K562 (cell line): ENCODE data around the gene NFYC. TPM values are rescaled to one million over a fixed set of nuclear protein-coding genes. Genes with fewer than 3 reads are reported as not detected.
A peak's percentile ranks its signal among the peaks of the same experiment; 100 is the strongest.

ENCODE experiments used
- BHLHE40 ChIP-seq: IDR thresholded peaks from 2 replicates; pipeline ENCODE4 v1.6.1; 2011; ENCODE audit warnings: low read length, improper control_type of control experiment
- CBFA2T3 ChIP-seq: fragments of 450-650 bp; IDR thresholded peaks from 2 replicates; pipeline ENCODE4 v1.6.1; 2017
- CEBPG ChIP-seq, 3 experiments: fragments of 200-800 bp in 1 of 3; sonication (Bioruptor generic) in 1 of 3; sonication (generic) in 1 of 3; formaldehyde crosslinking in 1 of 3; IDR thresholded peaks in 2 of 3; conservative IDR thresholded peaks in 1 of 3; 2 replicates each; pipeline versions ENCODE4 v1.6.1 to v1.8.0; 2016 to 2022; ENCODE audit warnings: missing compliant biosample characterization in 2 of 3, missing genetic modification characterization in 2 of 3, mild to moderate bottlenecking in 1 of 3, missing genetic modification reagents in 1 of 3
- EHMT2 ChIP-seq: fragments of 450-650 bp; IDR thresholded peaks from 2 replicates; pipeline ENCODE4 v1.6.1; 2018; ENCODE audit warnings: antibody characterized with exemption
- HMG20B ChIP-seq: fragments of 250-450 bp; sonication (Bioruptor Pico); IDR thresholded peaks from 2 replicates; pipeline ENCODE4 v1.5.0; 2021; ENCODE audit warnings: mild to moderate bottlenecking
- KAT7 ChIP-seq: sonication (generic); formaldehyde crosslinking; IDR thresholded peaks from 2 replicates; pipeline ENCODE4 v1.8.0; 2022; ENCODE audit warnings: missing genetic modification reagents, mild to moderate bottlenecking, borderline replicate concordance
- NCOA1 ChIP-seq: fragments of 450-650 bp; IDR thresholded peaks from 2 replicates; pipeline ENCODE4 v1.6.1; 2016; ENCODE audit warnings: low read depth
- NR2C1 ChIP-seq, 2 experiments: fragments of 450-650 bp; IDR thresholded peaks; 2 replicates each; pipeline ENCODE4 v1.6.1; 2017; ENCODE audit warnings: mild to moderate bottlenecking in 2 of 2, antibody characterized with exemption in 1 of 2, inconsistent platforms in 1 of 2, missing compliant biosample characterization in 1 of 2, missing genetic modification characterization in 1 of 2
- NUFIP1 ChIP-seq: fragments of 450-650 bp; IDR thresholded peaks from 2 replicates; pipeline ENCODE4 v1.6.1; 2018; ENCODE audit not compliant: partially characterized antibody
- SP1 ChIP-seq: sonication (generic); formaldehyde crosslinking; IDR thresholded peaks from 2 replicates; pipeline ENCODE4 v1.8.1; 2022; ENCODE audit warnings: mild to moderate bottlenecking, missing genetic modification reagents
- XRCC3 ChIP-seq: fragments of 450-650 bp; IDR thresholded peaks from 2 replicates; pipeline ENCODE4 v1.6.1; 2017; ENCODE audit warnings: mild to moderate bottlenecking, moderate library complexity
- ZNF224 ChIP-seq: sonication (generic); formaldehyde crosslinking; IDR thresholded peaks from 2 replicates; pipeline ENCODE4 v1.8.0; 2022; ENCODE audit warnings: mild to moderate bottlenecking, missing genetic modification reagents
- ZNF23 ChIP-seq: fragments of 250-450 bp; sonication (Bioruptor Pico); IDR thresholded peaks from 2 replicates; pipeline ENCODE4 v1.4.0; 2020; ENCODE audit warnings: mild to moderate bottlenecking
- ZZZ3 ChIP-seq: fragments of 450-650 bp; IDR thresholded peaks from 2 replicates; pipeline ENCODE4 v1.6.1; 2016; ENCODE audit warnings: antibody characterized with exemption, mild to moderate bottlenecking, moderate library complexity
- polyA plus RNA-seq, 8 experiments: library from polyadenylated mRNA; depleted of rRNA in 4 of 8; stranded (reverse) in 5 of 8; unstranded in 3 of 8; fragments of >200 nt; fragmentation: Nextera tagmentation in 2 of 8; fragmentation: Illumina TruSeq in 1 of 8; extraction: Ambion mirVana in 2 of 8; extraction: Trizol in 1 of 8; gene quantifications; 2 replicates each; pipeline versions ENCODE4 v1.2.1 to v1.2.3, GENCODE V29; 2011 to 2014; ENCODE audit warnings: inconsistent platforms in 1 of 8, missing spikeins in 1 of 8
- total RNA-seq, 7 experiments: library from RNA; depleted of rRNA in 6 of 7; stranded (reverse); fragments of >200 nt in 6 of 7; fragmentation: Illumina TruSeq in 2 of 7; extraction: Trizol in 2 of 7; gene quantifications; 2 replicates each; pipeline versions ENCODE4 v1.2.1 to v1.2.3, GENCODE V29; 2011 to 2021; ENCODE audit warnings: low replicate concordance in 1 of 7
- TF ChIP-seq, protein P1 (sequence below), 2 experiments: IDR thresholded peaks in 1 of 2; conservative IDR thresholded peaks in 1 of 2; 2 replicates each; pipeline ENCODE4 v1.6.1; 2016; ENCODE audit warnings: low read depth in 2 of 2, mild to moderate bottlenecking in 1 of 2, missing compliant biosample characterization in 1 of 2, missing genetic modification characterization in 1 of 2, moderate library complexity in 1 of 2
- TF ChIP-seq, protein P2 (sequence below): IDR thresholded peaks from 2 replicates; pipeline ENCODE4 v1.6.1; 2012; ENCODE audit warnings: low read depth, low read length, improper control_type of control experiment, borderline replicate concordance
- TF ChIP-seq, protein P3 (sequence below): fragments of 450-650 bp; formaldehyde crosslinking; conservative IDR thresholded peaks from 2 replicates; pipeline ENCODE4 v1.4.0; 2022; ENCODE audit warnings: mild to moderate bottlenecking, missing genetic modification characterization
- TF ChIP-seq, protein P4 (sequence below): IDR thresholded peaks from 2 replicates; pipeline ENCODE4 v1.6.1; 2016; ENCODE audit warnings: missing genetic modification characterization, missing compliant biosample characterization

NFYC gene
- total and polyA plus RNA-seq, 9 of the 15 experiments (the other 6 are each of a cell fraction or from before 2014, with no cell fraction given): 4.8 to 59.8 (median 41.1) TPM

DNA sequence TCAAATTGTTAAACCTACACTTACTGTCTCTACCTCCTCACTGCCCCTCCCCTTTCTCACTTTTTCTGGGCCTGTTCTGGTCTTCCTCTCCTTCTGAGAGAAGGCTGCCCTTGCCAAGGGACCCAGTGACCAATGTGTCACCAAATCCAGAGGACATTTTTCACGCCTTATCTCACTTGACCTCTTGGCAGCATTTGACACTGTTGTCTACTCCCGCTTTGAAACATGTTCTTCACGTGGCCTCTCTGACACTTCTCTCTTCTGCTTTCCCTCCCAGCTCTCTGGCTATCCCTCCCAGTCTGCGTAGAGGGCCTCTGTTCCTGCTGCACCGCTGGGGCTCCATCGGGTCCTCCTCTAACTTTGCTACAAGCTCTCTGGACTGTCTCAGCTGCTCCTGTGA is 117.4 kb downstream of the NFYC start (continued):
- TF ChIP-seq, protein P1, sequence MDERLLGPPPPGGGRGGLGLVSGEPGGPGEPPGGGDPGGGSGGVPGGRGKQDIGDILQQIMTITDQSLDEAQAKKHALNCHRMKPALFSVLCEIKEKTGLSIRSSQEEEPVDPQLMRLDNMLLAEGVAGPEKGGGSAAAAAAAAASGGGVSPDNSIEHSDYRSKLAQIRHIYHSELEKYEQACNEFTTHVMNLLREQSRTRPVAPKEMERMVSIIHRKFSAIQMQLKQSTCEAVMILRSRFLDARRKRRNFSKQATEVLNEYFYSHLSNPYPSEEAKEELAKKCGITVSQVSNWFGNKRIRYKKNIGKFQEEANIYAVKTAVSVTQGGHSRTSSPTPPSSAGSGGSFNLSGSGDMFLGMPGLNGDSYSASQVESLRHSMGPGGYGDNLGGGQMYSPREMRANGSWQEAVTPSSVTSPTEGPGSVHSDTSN (CRISPR knock-in tag; IDR thresholded peaks at IDR 0.05; ENCODE audit: low read depth): no peak
- TF ChIP-seq, protein P1 (tag; conservative IDR thresholded peaks at IDR 0.05; ENCODE audit: low read depth): peak; percentile 94
- TF ChIP-seq, protein P2, sequence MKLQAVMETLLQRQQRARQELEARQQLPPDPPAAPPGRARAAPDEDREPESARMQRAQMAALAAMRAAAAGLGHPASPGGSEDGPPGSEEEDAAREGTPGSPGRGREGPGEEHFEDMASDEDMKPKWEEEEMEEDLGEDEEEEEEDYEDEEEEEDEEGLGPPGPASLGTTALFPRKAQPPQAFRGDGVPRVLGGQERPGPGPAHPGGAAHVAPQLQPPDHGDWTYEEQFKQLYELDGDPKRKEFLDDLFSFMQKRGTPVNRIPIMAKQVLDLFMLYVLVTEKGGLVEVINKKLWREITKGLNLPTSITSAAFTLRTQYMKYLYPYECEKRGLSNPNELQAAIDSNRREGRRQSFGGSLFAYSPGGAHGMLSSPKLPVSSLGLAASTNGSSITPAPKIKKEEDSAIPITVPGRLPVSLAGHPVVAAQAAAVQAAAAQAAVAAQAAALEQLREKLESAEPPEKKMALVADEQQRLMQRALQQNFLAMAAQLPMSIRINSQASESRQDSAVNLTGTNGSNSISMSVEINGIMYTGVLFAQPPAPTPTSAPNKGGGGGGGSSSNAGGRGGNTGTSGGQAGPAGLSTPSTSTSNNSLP: no peak
- TF ChIP-seq BHLHE40 (peak; percentile 88), SP1 (CRISPR knock-in tag) (no peak), KAT7 (CRISPR knock-in tag) (no peak), NUFIP1 (no peak), EHMT2 (no peak), NCOA1 (no peak), CEBPG (CRISPR knock-in tag; IDR thresholded peaks at IDR 0.05) (no peak), CEBPG (tag; conservative IDR thresholded peaks at IDR 0.05 in 1 of 2, IDR thresholded peaks at IDR 0.05 in 1 of 2) (no peak), CBFA2T3 (peak; percentile 61), NR2C1 (IDR thresholded peaks at IDR 0.05) (peak; percentile 86), NR2C1 (tag; IDR thresholded peaks at IDR 0.05) (peak; percentile 93), ZNF224 (CRISPR knock-in tag) (no peak), XRCC3 (no peak), ZNF23 (CRISPR knock-in tag) (no peak), HMG20B (CRISPR knock-in tag) (no peak), ZZZ3 (no peak)
- TF ChIP-seq, protein P3, sequence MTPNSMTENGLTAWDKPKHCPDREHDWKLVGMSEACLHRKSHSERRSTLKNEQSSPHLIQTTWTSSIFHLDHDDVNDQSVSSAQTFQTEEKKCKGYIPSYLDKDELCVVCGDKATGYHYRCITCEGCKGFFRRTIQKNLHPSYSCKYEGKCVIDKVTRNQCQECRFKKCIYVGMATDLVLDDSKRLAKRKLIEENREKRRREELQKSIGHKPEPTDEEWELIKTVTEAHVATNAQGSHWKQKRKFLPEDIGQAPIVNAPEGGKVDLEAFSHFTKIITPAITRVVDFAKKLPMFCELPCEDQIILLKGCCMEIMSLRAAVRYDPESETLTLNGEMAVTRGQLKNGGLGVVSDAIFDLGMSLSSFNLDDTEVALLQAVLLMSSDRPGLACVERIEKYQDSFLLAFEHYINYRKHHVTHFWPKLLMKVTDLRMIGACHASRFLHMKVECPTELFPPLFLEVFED: no peak
- TF ChIP-seq, protein P4, sequence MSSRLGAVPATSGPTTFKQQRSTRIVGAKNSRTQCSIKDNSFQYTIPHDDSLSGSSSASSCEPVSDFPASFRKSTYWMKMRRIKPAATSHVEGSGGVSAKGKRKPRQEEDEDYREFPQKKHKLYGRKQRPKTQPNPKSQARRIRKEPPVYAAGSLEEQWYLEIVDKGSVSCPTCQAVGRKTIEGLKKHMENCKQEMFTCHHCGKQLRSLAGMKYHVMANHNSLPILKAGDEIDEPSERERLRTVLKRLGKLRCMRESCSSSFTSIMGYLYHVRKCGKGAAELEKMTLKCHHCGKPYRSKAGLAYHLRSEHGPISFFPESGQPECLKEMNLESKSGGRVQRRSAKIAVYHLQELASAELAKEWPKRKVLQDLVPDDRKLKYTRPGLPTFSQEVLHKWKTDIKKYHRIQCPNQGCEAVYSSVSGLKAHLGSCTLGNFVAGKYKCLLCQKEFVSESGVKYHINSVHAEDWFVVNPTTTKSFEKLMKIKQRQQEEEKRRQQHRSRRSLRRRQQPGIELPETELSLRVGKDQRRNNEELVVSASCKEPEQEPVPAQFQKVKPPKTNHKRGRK: no peak
